Upper lobe of left lung (tissue), 6 donors: ENCODE measurements around the gene MAP6. TPM values are rescaled to one million over a fixed set of nuclear protein-coding genes. Genes with fewer than 3 reads are reported as not detected.
A peak's percentile ranks its signal among the peaks of the same experiment; 100 is the strongest.

Source experiments
- ATAC-seq, 2 donors: fragments of 200-7000 bp; cut with Tn5 transposase; one replicate each; pipeline ENCODE4 v1.9.1; 2022; ENCODE audit warnings: mild to moderate bottlenecking in 2 of 2, moderate library complexity in 2 of 2; ENCODE audit not compliant: low FRiP score in 2 of 2
- DNase-seq, 2 donors: peaks; one replicate each; pipeline ENCODE4 v3.0.0-alpha.2; 2019 to 2020
- H3K27ac ChIP-seq, 4 donors: fragments of 200-600 bp; sonication (generic); one replicate each; pipeline ENCODE4 v1.5.1; 2016 to 2019
- H3K27me3 ChIP-seq, 4 donors: fragments of 200-600 bp; sonication (generic); one replicate each; pipeline ENCODE4 v1.5.1; 2017 to 2019
- H3K36me3 ChIP-seq, 4 donors: fragments of 200-600 bp; sonication (generic); one replicate each; pipeline ENCODE4 v1.5.1; 2016 to 2019
- H3K4me1 ChIP-seq, 4 donors: fragments of 200-600 bp; sonication (generic); one replicate each; pipeline ENCODE4 v1.5.1; 2018 to 2019
- H3K4me3 ChIP-seq, 4 donors: fragments of 200-600 bp; sonication (generic); one replicate each; pipeline ENCODE4 v1.5.1; 2017 to 2019; ENCODE audit warnings: mild to moderate bottlenecking in 2 of 4, moderate library complexity in 1 of 4
- H3K9me3 ChIP-seq, 4 donors: fragments of 200-600 bp; sonication (generic); one replicate each; pipeline ENCODE4 v1.5.1; 2018 to 2019
- EP300 ChIP-seq, 4 donors: sonication (generic); formaldehyde crosslinking; IDR thresholded peaks; one replicate each; pipeline ENCODE4 v1.5.1; 2017; ENCODE audit warnings: antibody characterized with exemption in 4 of 4, control low read depth in 2 of 4
- POLR2A ChIP-seq, 4 donors: fragments of 450-650 bp; IDR thresholded peaks; one replicate each; pipeline ENCODE4 v1.5.1; 2016 to 2017; ENCODE audit warnings: antibody characterized with exemption in 4 of 4, mild to moderate bottlenecking in 2 of 4
- POLR2AphosphoS5 ChIP-seq, 2 donors: sonication (generic); formaldehyde crosslinking; IDR thresholded peaks; one replicate each; pipeline ENCODE4 v1.5.1; 2017; ENCODE audit warnings: antibody characterized with exemption in 2 of 2
- WGBS, 2 donors: methylation state at CpG; one replicate each; pipeline ENCODE4 v1.1.5; 2017 to 2018; 5-methylcytosine and 5-hydroxymethylcytosine counted together
- total RNA-seq, 6 donors: library from RNA; depleted of rRNA in 4 of 6; stranded (reverse); fragments of >200 nt in 4 of 6; gene quantifications; one replicate each; pipeline versions ENCODE4 v1.1.0 to v1.2.1, GENCODE V29; 2016 to 2021
- TF ChIP-seq, protein P1 (sequence below), 6 experiments: fragments of 450-650 bp in 4 of 6; fragments of 200-600 bp in 2 of 6; sonication (generic) in 2 of 6; IDR thresholded peaks; one replicate each; pipeline ENCODE4 v1.5.1; 2016 to 2019; ENCODE audit warnings: antibody characterized with exemption in 6 of 6
- donor health status: DM: no; HTN: no; CAD: no; lungs with moderate emphysema.
- donor health status: DM: no; HTN: yes; CAD: no; lungs with severe emphysema.

The MAP6 gene
- total RNA-seq, 6 donors from 2014 or later = 3.5 to 17.6 (median 8.9) TPM

DNA sequence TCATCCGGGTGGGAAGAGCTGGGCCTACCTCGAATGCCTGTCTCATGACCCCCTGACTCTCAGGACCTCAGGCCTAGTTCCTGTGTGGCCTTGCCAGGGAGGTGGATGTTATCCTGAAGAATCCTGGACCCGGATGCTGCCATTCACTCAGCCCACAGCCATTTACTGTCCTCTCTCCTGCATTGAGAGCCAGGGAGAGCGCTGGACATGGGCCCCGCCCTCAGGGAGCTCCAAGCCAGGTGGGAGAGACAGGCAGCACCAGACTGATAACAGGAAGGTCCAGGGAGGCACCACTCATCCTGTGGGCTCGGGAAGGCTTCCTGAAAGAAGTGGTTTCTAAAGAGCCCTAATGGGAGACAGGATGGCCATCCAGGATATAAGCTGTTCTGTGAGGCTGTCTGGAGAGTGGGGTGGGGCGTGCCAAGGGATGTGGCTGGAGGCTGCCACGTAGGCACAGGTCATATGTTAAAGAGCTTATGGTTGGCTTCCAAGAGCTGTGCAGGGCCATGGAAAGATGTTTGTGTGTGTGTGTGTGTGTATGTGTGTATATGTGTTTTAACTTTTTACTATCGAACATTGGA lies 98.2 kb downstream of the MAP6 start:
- Histone ChIP-seq H3K9me3 (no peaks in the 10 kb centered on the region), H3K36me3 (peaks cover 40 to 90% (median 82%) of the 10 kb centered on the region in 4 donors), H3K4me1 (peaks cover 24 to 50% (median 44%) of the 10 kb centered on the region in 4 donors), H3K27ac (peak overlapping the region; percentile 16 to 73 (median 48)), H3K27me3 (no peaks in the 10 kb centered on the region), H3K4me3 (no peak overlapping the region)
- DNase-seq (no peak), ATAC-seq (no peak)
- TF ChIP-seq POLR2A (IDR thresholded peaks at IDR 0.05) (no peak), EP300 (IDR thresholded peaks at IDR 0.05) (no peak), POLR2AphosphoS5 (IDR thresholded peaks at IDR 0.05) (no peak)
- TF ChIP-seq, protein P1, sequence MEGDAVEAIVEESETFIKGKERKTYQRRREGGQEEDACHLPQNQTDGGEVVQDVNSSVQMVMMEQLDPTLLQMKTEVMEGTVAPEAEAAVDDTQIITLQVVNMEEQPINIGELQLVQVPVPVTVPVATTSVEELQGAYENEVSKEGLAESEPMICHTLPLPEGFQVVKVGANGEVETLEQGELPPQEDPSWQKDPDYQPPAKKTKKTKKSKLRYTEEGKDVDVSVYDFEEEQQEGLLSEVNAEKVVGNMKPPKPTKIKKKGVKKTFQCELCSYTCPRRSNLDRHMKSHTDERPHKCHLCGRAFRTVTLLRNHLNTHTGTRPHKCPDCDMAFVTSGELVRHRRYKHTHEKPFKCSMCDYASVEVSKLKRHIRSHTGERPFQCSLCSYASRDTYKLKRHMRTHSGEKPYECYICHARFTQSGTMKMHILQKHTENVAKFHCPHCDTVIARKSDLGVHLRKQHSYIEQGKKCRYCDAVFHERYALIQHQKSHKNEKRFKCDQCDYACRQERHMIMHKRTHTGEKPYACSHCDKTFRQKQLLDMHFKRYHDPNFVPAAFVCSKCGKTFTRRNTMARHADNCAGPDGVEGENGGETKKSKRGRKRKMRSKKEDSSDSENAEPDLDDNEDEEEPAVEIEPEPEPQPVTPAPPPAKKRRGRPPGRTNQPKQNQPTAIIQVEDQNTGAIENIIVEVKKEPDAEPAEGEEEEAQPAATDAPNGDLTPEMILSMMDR (IDR thresholded peaks at IDR 0.05) = no peak
- 59 to 72% methylated on average over 7 to 9 of the region's 9 CpGs for WGBS, 2 donors

DNA sequence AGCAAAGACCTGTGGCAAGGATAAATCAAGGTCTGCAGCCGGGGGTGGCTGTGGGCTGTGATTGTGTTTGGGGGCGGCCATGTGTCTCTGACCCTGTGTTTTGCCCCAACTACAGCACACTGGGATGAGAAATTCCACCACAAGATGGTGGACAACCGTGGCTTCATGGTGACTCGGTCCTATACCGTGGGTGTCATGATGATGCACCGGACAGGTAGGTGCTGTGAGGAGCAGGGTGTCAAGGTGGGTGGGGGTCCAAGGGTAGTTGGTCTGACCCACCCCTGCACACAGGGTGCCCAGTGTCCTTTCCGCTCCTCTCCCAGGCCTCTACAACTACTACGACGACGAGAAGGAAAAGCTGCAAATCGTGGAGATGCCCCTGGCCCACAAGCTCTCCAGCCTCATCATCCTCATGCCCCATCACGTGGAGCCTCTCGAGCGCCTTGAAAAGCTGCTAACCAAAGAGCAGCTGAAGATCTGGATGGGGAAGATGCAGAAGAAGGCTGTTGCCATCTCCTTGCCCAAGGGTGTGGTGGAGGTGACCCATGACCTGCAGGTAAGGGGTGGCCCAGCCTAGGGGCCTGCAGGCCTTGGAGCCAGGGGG lies 100.1 kb downstream of the MAP6 start:
- Histone ChIP-seq H3K9me3 (no peaks in the 10 kb centered on the region), H3K27me3 (no peaks in the 10 kb centered on the region), H3K4me3 (no peak overlapping the region), H3K4me1 (peaks cover 39 to 69% (median 63%) of the 10 kb centered on the region in 4 donors), H3K27ac (no peak overlapping the region), H3K36me3 (peaks cover 40 to 85% (median 77%) of the 10 kb centered on the region in 4 donors)
- DNase-seq = no peak
- 88 to 93% methylated on average over 7 to 14 of the region's 14 CpGs for WGBS, 2 donors
- TF ChIP-seq POLR2A (IDR thresholded peaks at IDR 0.05) (no peak), EP300 (IDR thresholded peaks at IDR 0.05) (no peak), POLR2AphosphoS5 (IDR thresholded peaks at IDR 0.05) (no peak)
- TF ChIP-seq, protein P1 (IDR thresholded peaks at IDR 0.05) = no peak
- ATAC-seq = no peak

DNA sequence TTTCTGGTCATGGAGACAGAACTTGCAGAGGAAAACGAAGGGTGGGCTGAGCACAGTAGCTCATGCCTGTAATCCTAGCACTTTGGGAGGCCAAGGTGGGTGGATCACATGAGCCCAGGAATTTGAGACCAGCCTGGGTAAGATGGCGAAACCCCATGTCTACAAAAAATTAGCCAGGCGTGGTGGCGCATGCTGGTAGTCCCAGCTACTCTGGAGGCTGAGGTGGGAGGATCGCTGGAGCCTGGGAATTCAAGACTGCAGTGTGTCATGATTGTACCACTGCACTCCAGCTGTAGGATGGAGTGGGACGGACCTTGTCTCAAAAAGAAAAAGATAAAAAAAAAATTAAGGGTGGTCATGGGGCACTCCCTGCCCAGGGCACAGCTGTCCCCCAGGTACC lies 100.9 kb downstream of the MAP6 start:
- 81 to 99% methylated on average over 6 of the region's 6 CpGs for WGBS, 2 donors
- DNase-seq (no peak), ATAC-seq (no peak)
- Histone ChIP-seq H3K4me3 (no peak overlapping the region), H3K9me3 (no peaks in the 10 kb centered on the region), H3K4me1 (peaks cover 39 to 76% (median 69%) of the 10 kb centered on the region in 4 donors), H3K36me3 (peaks cover 39 to 78% (median 70%) of the 10 kb centered on the region in 4 donors), H3K27me3 (no peaks in the 10 kb centered on the region), H3K27ac (peak overlapping the region in 1 of 4 donors; percentile 44)
- TF ChIP-seq, protein P1 (IDR thresholded peaks at IDR 0.05) = no peak
- TF ChIP-seq POLR2AphosphoS5 (IDR thresholded peaks at IDR 0.05) (no peak), POLR2A (IDR thresholded peaks at IDR 0.05) (no peak), EP300 (IDR thresholded peaks at IDR 0.05) (no peak)

DNA sequence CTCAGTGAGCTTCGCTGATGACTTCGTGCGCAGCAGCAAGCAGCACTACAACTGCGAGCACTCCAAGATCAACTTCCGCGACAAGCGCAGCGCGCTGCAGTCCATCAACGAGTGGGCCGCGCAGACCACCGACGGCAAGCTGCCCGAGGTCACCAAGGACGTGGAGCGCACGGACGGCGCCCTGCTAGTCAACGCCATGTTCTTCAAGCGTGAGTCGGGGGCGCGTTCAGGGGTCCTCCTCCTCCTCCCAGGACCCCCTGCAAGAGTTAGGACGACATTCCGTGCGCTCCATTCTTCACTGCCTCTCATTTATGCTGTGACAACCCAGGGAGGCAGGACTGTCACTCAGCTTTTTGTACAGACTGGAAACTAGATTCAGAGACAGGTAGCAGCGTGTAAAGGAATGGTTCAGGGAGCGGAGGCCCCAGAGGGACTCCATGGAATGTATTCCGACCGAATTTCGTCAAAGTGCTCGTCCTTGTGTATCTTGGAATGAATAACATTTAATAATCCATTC lies 102.0 kb downstream of the MAP6 start:
- peaks cover 39 to 79% (median 64%) of the 10 kb centered on the region in 4 donors for H3K4me1 ChIP-seq
- 94 to 96% methylated on average over 19 to 34 of the region's 34 CpGs for WGBS, 2 donors
- no peaks in the 10 kb centered on the region for H3K27me3 ChIP-seq
- peak overlapping the region in 1 of 4 donors; percentile 98 for H3K27ac ChIP-seq
- H3K9me3 ChIP-seq = no peaks in the 10 kb centered on the region
- peaks cover 30 to 66% (median 58%) of the 10 kb centered on the region in 4 donors for H3K36me3 ChIP-seq
- TF ChIP-seq EP300 (IDR thresholded peaks at IDR 0.05) (no peak), POLR2A (IDR thresholded peaks at IDR 0.05) (no peak), POLR2AphosphoS5 (IDR thresholded peaks at IDR 0.05) (no peak)
- TF ChIP-seq, protein P1 (IDR thresholded peaks at IDR 0.05) = no peak
- DNase-seq (peak in 1 of 2 donors; percentile 79), ATAC-seq (no peak)
- no peak overlapping the region for H3K4me3 ChIP-seq
